T-helper 2 cell treated with Interferon-gamma antibody and Interleukin-4, amounts not matched to agents 5 μg/mL and 100 μg/mL, for 36 hours (primary cell): Measurements from ENCODE around the gene CTAG1B.
"Not testable (repeated sequence)": the region's sequence is repeated elsewhere in the genome, so short reads cannot be mapped to it uniquely, and the experiment has no call there.

ENCODE experiments used
- DNase-seq: peaks from one replicate; pipeline ENCODE4 v3.0.0; 2021; ENCODE audit warnings: low spot score
- H3K27ac Mint-ChIP-seq: one replicate; pipeline ENCODE4 v1.8.0; 2021; ENCODE audit warnings: mild to moderate bottlenecking, mixed read lengths
- H3K27me3 Mint-ChIP-seq: one replicate; pipeline ENCODE4 v1.8.0; 2021; ENCODE audit warnings: low read depth, mixed read lengths
- H3K36me3 Mint-ChIP-seq: one replicate; pipeline ENCODE4 v1.8.0; 2021; ENCODE audit warnings: low read depth, mixed read lengths
- H3K4me1 Mint-ChIP-seq: one replicate; pipeline ENCODE4 v1.8.0; 2021; ENCODE audit warnings: low read depth, mixed read lengths
- H3K4me3 Mint-ChIP-seq: one replicate; pipeline ENCODE4 v1.8.0; 2022; ENCODE audit warnings: mild to moderate bottlenecking, moderate library complexity, mixed read lengths
- H3K9me3 Mint-ChIP-seq: one replicate; pipeline ENCODE4 v1.8.0; 2021; ENCODE audit warnings: mixed read lengths

Gene CTAG1B

GRCh38 chrX:154649503-154650220 lies 30.6 kb upstream of the CTAG1B start:
- Mint-ChIP-seq H3K27me3 (no peaks in the 10 kb centered on the region), H3K27ac (no peak overlapping the region), H3K9me3 (no peaks in the 10 kb centered on the region), H3K4me1 (no peaks in the 10 kb centered on the region), H3K36me3 (no peaks in the 10 kb centered on the region), H3K4me3 (no peak overlapping the region)
- no peak for DNase-seq

- H3K36me3 Mint-ChIP-seq, result no peaks in the 10 kb centered on the region
- no peak overlapping the region for H3K27ac Mint-ChIP-seq
- H3K9me3 Mint-ChIP-seq, result no peaks in the 10 kb centered on the region
- no peak for DNase-seq
- H3K27me3 Mint-ChIP-seq, result no peaks in the 10 kb centered on the region
- no peak overlapping the region for H3K4me3 Mint-ChIP-seq
- H3K4me1 Mint-ChIP-seq, result no peaks in the 10 kb centered on the region
These were observed 29.8 kb upstream of the CTAG1B start for GRCh38 chrX:154648931-154649330.

- not testable (repeated sequence) for H3K4me1 Mint-ChIP-seq, H3K4me3 Mint-ChIP-seq, H3K27me3 Mint-ChIP-seq, H3K9me3 Mint-ChIP-seq, H3K27ac Mint-ChIP-seq, H3K36me3 Mint-ChIP-seq, DNase-seq
These were observed 26.8 kb upstream of the CTAG1B start for GRCh38 chrX:154645745-154646378.

GRCh38 chrX:154643708-154644107 lies 24.6 kb upstream of the CTAG1B start:
- not testable (repeated sequence) for H3K4me1 Mint-ChIP-seq, H3K9me3 Mint-ChIP-seq, H3K4me3 Mint-ChIP-seq, H3K27me3 Mint-ChIP-seq, DNase-seq, H3K27ac Mint-ChIP-seq, H3K36me3 Mint-ChIP-seq

GRCh38 chrX:154641740-154642139 lies 22.7 kb upstream of the CTAG1B start:
- not testable (repeated sequence) for DNase-seq, H3K4me3 Mint-ChIP-seq, H3K36me3 Mint-ChIP-seq, H3K4me1 Mint-ChIP-seq, H3K9me3 Mint-ChIP-seq, H3K27me3 Mint-ChIP-seq, H3K27ac Mint-ChIP-seq

- not testable (repeated sequence) for H3K27ac Mint-ChIP-seq, H3K4me1 Mint-ChIP-seq, H3K27me3 Mint-ChIP-seq, H3K36me3 Mint-ChIP-seq, H3K4me3 Mint-ChIP-seq, H3K9me3 Mint-ChIP-seq, DNase-seq
These were observed 14.6 kb upstream of the CTAG1B start for GRCh38 chrX:154633661-154634060.

- H3K4me1 Mint-ChIP-seq, DNase-seq, H3K9me3 Mint-ChIP-seq, H3K4me3 Mint-ChIP-seq, H3K27me3 Mint-ChIP-seq, H3K36me3 Mint-ChIP-seq, H3K27ac Mint-ChIP-seq: not testable (repeated sequence)
These were observed 11.9 kb upstream of the CTAG1B start for GRCh38 chrX:154630949-154631348.

GRCh38 chrX:154628960-154629359 lies 9.9 kb upstream of the CTAG1B start:
- H3K4me3 Mint-ChIP-seq, H3K4me1 Mint-ChIP-seq, H3K27me3 Mint-ChIP-seq, H3K36me3 Mint-ChIP-seq, DNase-seq, H3K9me3 Mint-ChIP-seq, H3K27ac Mint-ChIP-seq: not testable (repeated sequence)

- not testable (repeated sequence) for H3K27ac Mint-ChIP-seq, DNase-seq, H3K9me3 Mint-ChIP-seq, H3K4me3 Mint-ChIP-seq, H3K4me1 Mint-ChIP-seq, H3K27me3 Mint-ChIP-seq, H3K36me3 Mint-ChIP-seq
These were observed 1.8 kb upstream of the CTAG1B start for GRCh38 chrX:154620767-154621414.

- not testable (repeated sequence) for H3K27ac Mint-ChIP-seq, H3K4me1 Mint-ChIP-seq, H3K9me3 Mint-ChIP-seq
These were observed 5.5 kb downstream of the CTAG1B start for GRCh38 chrX:154613586-154613985.

GRCh38 chrX:154611146-154611545 lies 7.9 kb downstream of the CTAG1B start:
- not testable (repeated sequence) for DNase-seq, H3K27ac Mint-ChIP-seq, H3K4me3 Mint-ChIP-seq, H3K4me1 Mint-ChIP-seq, H3K36me3 Mint-ChIP-seq, H3K9me3 Mint-ChIP-seq, H3K27me3 Mint-ChIP-seq

More at GRCh38 chrX:154613586-154613985, 5.5 kb downstream of the CTAG1B start:
- not testable (repeated sequence) for H3K4me3 Mint-ChIP-seq, H3K27me3 Mint-ChIP-seq, DNase-seq, H3K36me3 Mint-ChIP-seq

- not testable (repeated sequence) for H3K27me3 Mint-ChIP-seq, H3K27ac Mint-ChIP-seq, DNase-seq, H3K36me3 Mint-ChIP-seq, H3K4me3 Mint-ChIP-seq, H3K9me3 Mint-ChIP-seq
- peaks cover 10% of the 10 kb centered on the region for H3K4me1 Mint-ChIP-seq
These were observed 10.3 kb downstream of the CTAG1B start for GRCh38 chrX:154608823-154609222.

GRCh38 chrX:154607976-154608375 lies 11.1 kb downstream of the CTAG1B start:
- DNase-seq, H3K9me3 Mint-ChIP-seq, H3K27ac Mint-ChIP-seq, H3K4me3 Mint-ChIP-seq, H3K36me3 Mint-ChIP-seq, H3K27me3 Mint-ChIP-seq: not testable (repeated sequence)
- peaks cover 10% of the 10 kb centered on the region for H3K4me1 Mint-ChIP-seq

- H3K27ac Mint-ChIP-seq, result no peak overlapping the region
- H3K4me3 Mint-ChIP-seq, result no peak overlapping the region
- peaks cover 5% of the 10 kb centered on the region for H3K27me3 Mint-ChIP-seq
- H3K9me3 Mint-ChIP-seq, result peaks cover 3% of the 10 kb centered on the region
- peaks cover 10% of the 10 kb centered on the region for H3K4me1 Mint-ChIP-seq
- DNase-seq, result no peak
- peaks cover 5% of the 10 kb centered on the region for H3K36me3 Mint-ChIP-seq
These were observed 11.7 kb downstream of the CTAG1B start for GRCh38 chrX:154607370-154607769.
